HepG2 (cell line): ENCODE data around the gene CPNE1. TPM values are rescaled to one million over a fixed set of nuclear protein-coding genes. Genes with fewer than 3 reads are reported as not detected.

Source experiments
- CBX5 ChIP-seq: sonication (generic); formaldehyde crosslinking; IDR thresholded peaks from 2 replicates; pipeline ENCODE4 v1.4.0; 2020; ENCODE audit warnings: missing genetic modification reagents, borderline replicate concordance
- HDAC2 ChIP-seq: sonication (generic); formaldehyde crosslinking; IDR thresholded peaks from 2 replicates; pipeline ENCODE4 v1.4.0; 2020; ENCODE audit warnings: missing genetic modification reagents
- HHEX ChIP-seq: IDR thresholded peaks from 2 replicates; pipeline ENCODE4 v1.6.1; 2016; ENCODE audit warnings: control low read depth
- IRF9 ChIP-seq: sonication (generic); formaldehyde crosslinking; IDR thresholded peaks from 2 replicates; pipeline ENCODE4 v1.8.0; 2022; ENCODE audit warnings: missing genetic modification reagents, mild to moderate bottlenecking, borderline replicate concordance
- POLR2AphosphoS2 ChIP-seq: IDR thresholded peaks from 2 replicates; pipeline ENCODE4 v1.6.1; 2011; ENCODE audit warnings: low read depth, low read length, improper control_type of control experiment
- PRMT3 ChIP-seq: sonication (generic); formaldehyde crosslinking; IDR thresholded peaks from 2 replicates; pipeline ENCODE4 v1.8.1; 2022; ENCODE audit warnings: low read depth, mild to moderate bottlenecking, moderate library complexity, missing genetic modification reagents, borderline replicate concordance
- SSRP1 ChIP-seq: IDR thresholded peaks from 2 replicates; pipeline ENCODE4 v1.6.1; 2016; ENCODE audit warnings: control low read depth
- TEAD2 ChIP-seq: sonication (generic); formaldehyde crosslinking; IDR thresholded peaks from 2 replicates; pipeline ENCODE4 v1.9.0; 2021; ENCODE audit warnings: missing genetic modification reagents
- WIZ ChIP-seq: sonication (generic); formaldehyde crosslinking; IDR thresholded peaks from 2 replicates; pipeline ENCODE4 v1.5.1; 2020; ENCODE audit warnings: mild to moderate bottlenecking, missing genetic modification reagents
- XRCC5 ChIP-seq: fragments of 200-400 bp; formaldehyde crosslinking; optimal IDR thresholded peaks from 2 replicates; pipeline ENCODE3; 2017; ENCODE audit warnings: mild to moderate bottlenecking, low read length
- ZHX1 ChIP-seq: sonication (generic); formaldehyde crosslinking; IDR thresholded peaks from 2 replicates; pipeline ENCODE4 v1.8.1; 2022; ENCODE audit warnings: low read depth, mild to moderate bottlenecking, missing genetic modification reagents
- ZMYM3 ChIP-seq: sonication (generic); formaldehyde crosslinking; IDR thresholded peaks from 2 replicates; pipeline ENCODE4 v1.5.1; 2020; ENCODE audit warnings: mild to moderate bottlenecking, missing genetic modification reagents
- ZNF18 ChIP-seq: sonication (generic); formaldehyde crosslinking; IDR thresholded peaks from 2 replicates; pipeline ENCODE4 v1.8.0; 2022; ENCODE audit warnings: mild to moderate bottlenecking, missing genetic modification reagents; ENCODE audit not compliant: insufficient replicate concordance
- ZNF235 ChIP-seq: sonication (generic); formaldehyde crosslinking; IDR thresholded peaks from 2 replicates; pipeline ENCODE4 v1.8.1; 2023; ENCODE audit warnings: mild to moderate bottlenecking, missing genetic modification reagents, borderline replicate concordance
- ZNF430 ChIP-seq: sonication (generic); formaldehyde crosslinking; IDR thresholded peaks from 2 replicates; pipeline ENCODE4 v1.9.0; 2021; ENCODE audit warnings: mild to moderate bottlenecking, missing genetic modification reagents
- ZNF569 ChIP-seq: sonication (generic); formaldehyde crosslinking; IDR thresholded peaks from 2 replicates; pipeline ENCODE4 v1.5.0; 2020; ENCODE audit warnings: mild to moderate bottlenecking, missing genetic modification reagents, moderate library complexity, borderline replicate concordance
- ZNF7 ChIP-seq: IDR thresholded peaks from 2 replicates; pipeline ENCODE4 v1.6.1; 2016; ENCODE audit warnings: missing biosample characterization, missing genetic modification reagents
- ZNF749 ChIP-seq: sonication (generic); formaldehyde crosslinking; IDR thresholded peaks from 2 replicates; pipeline ENCODE4 v1.8.0; 2022; ENCODE audit warnings: mild to moderate bottlenecking, missing genetic modification reagents, moderate library complexity, borderline replicate concordance
- ZNF782 ChIP-seq: sonication (generic); formaldehyde crosslinking; IDR thresholded peaks from 2 replicates; pipeline ENCODE4 v1.4.0; 2020; ENCODE audit warnings: missing genetic modification reagents, mild to moderate bottlenecking, borderline replicate concordance
- polyA plus RNA-seq, 8 experiments: library from polyadenylated mRNA; depleted of rRNA in 3 of 8; stranded (reverse) in 7 of 8; unstranded in 1 of 8; fragments of >200 nt; fragmentation: Illumina TruSeq in 4 of 8; extraction: Trizol in 4 of 8; gene quantifications; 2 replicates each; pipeline versions ENCODE4 v1.2.1 to v1.2.3, GENCODE V29; 2011 to 2016; ENCODE audit warnings: low read depth in 4 of 8, missing spikeins in 1 of 8, mixed read lengths in 1 of 8; ENCODE audit not compliant: insufficient read depth in 1 of 8
- total RNA-seq, 5 experiments: library from RNA; depleted of rRNA; stranded (reverse); fragments of >200 nt; fragmentation: Illumina TruSeq; extraction: Trizol; gene quantifications; 2 replicates each; pipeline ENCODE4 v1.2.3, GENCODE V29; 2016; ENCODE audit warnings: low read depth in 1 of 5
- TF ChIP-seq, protein P1 (sequence below): IDR thresholded peaks from 2 replicates; pipeline ENCODE4 v1.6.1; 2018; ENCODE audit warnings: missing genetic modification reagents

The CPNE1 gene
- total and polyA plus RNA-seq, 2 of the 13 experiments (the other 11 are each of a cell fraction or from before 2014, with no cell fraction given) = 408 to 431 TPM

- peak; percentile 63 for TF ChIP-seq ZHX1 (CRISPR knock-in tag)
- TF ChIP-seq SSRP1 (CRISPR knock-in tag) = peak; percentile 66; the same call in 1 of the 2 replicates
- peak; percentile 53 for TF ChIP-seq ZNF430 (CRISPR knock-in tag)
- peak; percentile 63 for TF ChIP-seq ZNF569 (CRISPR knock-in tag)
- peak; percentile 17 for TF ChIP-seq ZNF782 (CRISPR knock-in tag)
- TF ChIP-seq HDAC2 (CRISPR knock-in tag) = peak; percentile 89
- TF ChIP-seq ZNF7 = 0 out of 2 replicates have a peak, but pooled peaks have one; percentile 4
- TF ChIP-seq, protein P1, sequence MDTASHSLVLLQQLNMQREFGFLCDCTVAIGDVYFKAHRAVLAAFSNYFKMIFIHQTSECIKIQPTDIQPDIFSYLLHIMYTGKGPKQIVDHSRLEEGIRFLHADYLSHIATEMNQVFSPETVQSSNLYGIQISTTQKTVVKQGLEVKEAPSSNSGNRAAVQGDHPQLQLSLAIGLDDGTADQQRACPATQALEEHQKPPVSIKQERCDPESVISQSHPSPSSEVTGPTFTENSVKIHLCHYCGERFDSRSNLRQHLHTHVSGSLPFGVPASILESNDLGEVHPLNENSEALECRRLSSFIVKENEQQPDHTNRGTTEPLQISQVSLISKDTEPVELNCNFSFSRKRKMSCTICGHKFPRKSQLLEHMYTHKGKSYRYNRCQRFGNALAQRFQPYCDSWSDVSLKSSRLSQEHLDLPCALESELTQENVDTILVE = no peak
- TF ChIP-seq ZMYM3 = peak; percentile 100
- TF ChIP-seq WIZ (CRISPR knock-in tag) = no peak; the same call in none of the 2 replicates
- peak; percentile 93 for TF ChIP-seq ZNF18 (CRISPR knock-in tag)
- 0 out of 2 replicates have a peak, but pooled peaks have one; percentile 8 for TF ChIP-seq PRMT3
- peak; percentile 81; the same call in 1 of the 2 replicates for TF ChIP-seq TEAD2 (CRISPR knock-in tag)
- TF ChIP-seq HHEX (CRISPR knock-in tag) = 0 out of 2 replicates have a peak, but pooled peaks have one; percentile 5
- peak; percentile 96 for TF ChIP-seq CBX5
- peak; percentile 80; the same call in 1 of the 2 replicates for TF ChIP-seq ZNF235 (CRISPR knock-in tag)
- TF ChIP-seq XRCC5 = peak; percentile 65
- TF ChIP-seq IRF9 (CRISPR knock-in tag) = 0 out of 2 replicates have a peak, but pooled peaks have one; percentile 46
- peak; percentile 30; the same call in 1 of the 2 replicates for TF ChIP-seq ZNF749 (CRISPR knock-in tag)
- 0 out of 2 replicates have a peak, but pooled peaks have one; percentile 23 for TF ChIP-seq POLR2AphosphoS2
These were observed 48.0 kb downstream of the CPNE1 start (continued) for GRCh38 chr20:35616465-35617396.
